Sigmoid colon (tissue), 4 donors: Measurements from ENCODE around the gene GFY.

ENCODE experiments used
- EP300 ChIP-seq, 4 donors: sonication (generic); formaldehyde crosslinking; IDR thresholded peaks; one replicate each; pipeline ENCODE4 v1.6.1; 2017; ENCODE audit warnings: antibody characterized with exemption in 4 of 4
- POLR2A ChIP-seq, 2 donors: fragments of 450-650 bp; IDR thresholded peaks; one replicate each; pipeline ENCODE4 v1.6.1; 2016; ENCODE audit warnings: antibody characterized with exemption in 2 of 2, mild to moderate bottlenecking in 2 of 2, moderate library complexity in 2 of 2
- POLR2AphosphoS5 ChIP-seq, 4 donors: sonication (generic); formaldehyde crosslinking; IDR thresholded peaks; one replicate each; pipeline ENCODE4 v1.6.1; 2017; ENCODE audit warnings: antibody characterized with exemption in 4 of 4
- TF ChIP-seq, protein P1 (sequence below), 4 experiments: fragments of 450-650 bp in 3 of 4; fragments of 200-600 bp in 1 of 4; IDR thresholded peaks; one replicate each; pipeline ENCODE4 v1.5.1; 2016 to 2019; ENCODE audit warnings: antibody characterized with exemption in 4 of 4, mild to moderate bottlenecking in 3 of 4, moderate library complexity in 2 of 4

DNA sequence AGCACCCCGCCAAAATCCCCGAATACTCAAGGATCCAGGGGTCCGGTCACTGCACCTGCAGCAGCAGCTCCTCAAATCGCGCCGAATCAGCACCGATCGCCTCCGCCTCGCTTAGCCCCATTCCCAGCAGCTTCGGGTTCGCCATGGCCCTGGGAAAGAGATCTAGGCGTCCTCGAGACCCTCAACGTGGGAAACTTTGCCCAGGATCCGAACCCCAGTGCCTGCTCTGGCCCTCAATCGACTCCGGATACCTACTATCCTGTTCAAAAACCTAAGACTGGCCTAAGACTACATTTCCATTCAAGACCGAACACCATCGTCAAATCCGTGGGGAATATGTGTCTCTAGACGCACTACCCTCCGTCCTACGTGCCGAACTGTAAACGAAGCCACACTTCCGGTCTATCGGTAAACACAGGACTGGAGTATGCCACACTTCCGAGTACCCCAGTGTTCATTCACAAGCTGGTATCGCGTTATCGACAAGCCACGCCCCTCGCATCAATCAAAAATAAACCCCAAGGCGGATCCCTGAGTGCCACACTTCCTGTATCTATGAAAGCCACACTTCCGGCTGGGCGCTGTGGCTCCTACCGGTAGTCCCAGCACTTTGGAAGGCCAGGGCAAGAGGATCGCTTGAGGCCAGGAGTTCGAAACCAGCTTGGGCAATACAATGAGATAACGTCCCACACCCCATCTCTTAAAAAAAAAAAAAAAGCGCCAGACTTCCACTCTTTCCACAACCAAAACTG, 26.4 kb downstream of the GFY start, which contains the start of gene PIH1D1:
- TF ChIP-seq EP300 (IDR thresholded peaks at IDR 0.05): peak in 1 of 4 donors; percentile 27
- TF ChIP-seq, protein P1, sequence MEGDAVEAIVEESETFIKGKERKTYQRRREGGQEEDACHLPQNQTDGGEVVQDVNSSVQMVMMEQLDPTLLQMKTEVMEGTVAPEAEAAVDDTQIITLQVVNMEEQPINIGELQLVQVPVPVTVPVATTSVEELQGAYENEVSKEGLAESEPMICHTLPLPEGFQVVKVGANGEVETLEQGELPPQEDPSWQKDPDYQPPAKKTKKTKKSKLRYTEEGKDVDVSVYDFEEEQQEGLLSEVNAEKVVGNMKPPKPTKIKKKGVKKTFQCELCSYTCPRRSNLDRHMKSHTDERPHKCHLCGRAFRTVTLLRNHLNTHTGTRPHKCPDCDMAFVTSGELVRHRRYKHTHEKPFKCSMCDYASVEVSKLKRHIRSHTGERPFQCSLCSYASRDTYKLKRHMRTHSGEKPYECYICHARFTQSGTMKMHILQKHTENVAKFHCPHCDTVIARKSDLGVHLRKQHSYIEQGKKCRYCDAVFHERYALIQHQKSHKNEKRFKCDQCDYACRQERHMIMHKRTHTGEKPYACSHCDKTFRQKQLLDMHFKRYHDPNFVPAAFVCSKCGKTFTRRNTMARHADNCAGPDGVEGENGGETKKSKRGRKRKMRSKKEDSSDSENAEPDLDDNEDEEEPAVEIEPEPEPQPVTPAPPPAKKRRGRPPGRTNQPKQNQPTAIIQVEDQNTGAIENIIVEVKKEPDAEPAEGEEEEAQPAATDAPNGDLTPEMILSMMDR (IDR thresholded peaks at IDR 0.05): no peak
- no peak for TF ChIP-seq POLR2A (IDR thresholded peaks at IDR 0.05)
- TF ChIP-seq POLR2AphosphoS5 (IDR thresholded peaks at IDR 0.05): peak; percentile 59 to 86 (median 84)
